Neural cell (in vitro differentiated cells): ENCODE measurements around the gene ZNF394. TPM values are rescaled to one million over a fixed set of nuclear protein-coding genes. Genes with fewer than 3 reads are reported as not detected.

ENCODE experiments used
- H2AFZ ChIP-seq: fragments of 200-600, 300-800 bp; sonication (generic), shearing (Covaris generic); 2 replicates; pipeline ENCODE4 v1.6.0; 2014; ENCODE audit warnings: low read depth, mild to moderate bottlenecking, antibody characterized with exemption, low read length, moderate library complexity
- H3F3A ChIP-seq: fragments of 200-600 bp; shearing (Covaris generic); 2 replicates; pipeline ENCODE4 v1.6.1; 2016; ENCODE audit warnings: mild to moderate bottlenecking, moderate library complexity, mixed read lengths, antibody characterized with exemption, low read length; ENCODE audit not compliant: insufficient read depth, poor library complexity, severe bottlenecking
- H3K27ac ChIP-seq: fragments of 200-600, 300-800 bp; sonication (generic), shearing (Covaris generic); 2 replicates; pipeline ENCODE4 v1.5.1; 2014; ENCODE audit warnings: mild to moderate bottlenecking, low read length, moderate library complexity
- H3K27me3 ChIP-seq: fragments of 300-800, 200-600 bp; sonication (generic), shearing (Covaris generic); 2 replicates; pipeline ENCODE4 v1.6.0; 2014; ENCODE audit warnings: mild to moderate bottlenecking, low read depth, low read length, moderate library complexity; ENCODE audit not compliant: insufficient read depth
- H3K36me3 ChIP-seq: fragments of 300-800, 200-600 bp; sonication (generic), shearing (Covaris generic); 2 replicates; pipeline ENCODE4 v1.5.1; 2014; ENCODE audit warnings: mild to moderate bottlenecking, antibody characterized with exemption, low read length, moderate library complexity; ENCODE audit not compliant: insufficient read depth
- H3K4me2 ChIP-seq: fragments of 300-800, 200-600 bp; sonication (generic), shearing (Covaris generic); 2 replicates; pipeline ENCODE4 v1.6.0; 2014; ENCODE audit warnings: mild to moderate bottlenecking, low read length
- H3K4me3 ChIP-seq: fragments of 300-800, 200-600 bp; sonication (generic), shearing (Covaris generic); 2 replicates; pipeline ENCODE4 v1.5.1; 2014; ENCODE audit warnings: mild to moderate bottlenecking, low read length, moderate library complexity
- H3K79me2 ChIP-seq: fragments of 200-600 bp; shearing (Covaris generic); replicated peaks from 2 replicates; pipeline ENCODE4 v1.6.0; 2014; ENCODE audit warnings: mild to moderate bottlenecking, low read length, moderate library complexity; ENCODE audit not compliant: insufficient read depth
- H3K9ac ChIP-seq: fragments of 300-800, 200-600 bp; sonication (generic), shearing (Covaris generic); 2 replicates; pipeline ENCODE4 v1.6.1; 2016; ENCODE audit warnings: mild to moderate bottlenecking, low read length, mixed read lengths
- H3K9me2 ChIP-seq: fragments of 200-600 bp; shearing (Covaris generic); 2 replicates; pipeline ENCODE4 v1.6.1; 2016; ENCODE audit warnings: mild to moderate bottlenecking, low read length, mixed read lengths; ENCODE audit not compliant: insufficient read depth
- H3K9me3 ChIP-seq: fragments of 200-600, 300-800 bp; sonication (generic), shearing (Covaris generic); 2 replicates; pipeline ENCODE4 v1.6.1; 2016; ENCODE audit warnings: mild to moderate bottlenecking, mixed run types, low read length, moderate library complexity, mixed read lengths
- H4K20me1 ChIP-seq: fragments of 200-600 bp; shearing (Covaris generic); 2 replicates; pipeline ENCODE4 v1.6.1; 2016; ENCODE audit warnings: mild to moderate bottlenecking, mixed run types; ENCODE audit not compliant: insufficient read depth
- EP300 ChIP-seq: fragments of 450-650 bp; conservative IDR thresholded peaks from 2 replicates; pipeline ENCODE4 v1.6.1; 2014; ENCODE audit warnings: antibody characterized with exemption, mild to moderate bottlenecking, moderate library complexity; ENCODE audit not compliant: poor library complexity, severe bottlenecking
- EZH2 ChIP-seq: fragments of 200-600, 300-800 bp; shearing (Covaris generic), sonication (generic); IDR thresholded peaks from 2 replicates; pipeline ENCODE4 v1.6.1; 2014; ENCODE audit warnings: antibody characterized with exemption, low read length, borderline replicate concordance, mild to moderate bottlenecking; ENCODE audit not compliant: insufficient read depth, poor library complexity, severe bottlenecking
- MXI1 ChIP-seq: fragments of 450-650 bp; conservative IDR thresholded peaks from 2 replicates; pipeline ENCODE4 v1.6.1; 2014; ENCODE audit warnings: antibody characterized with exemption, mild to moderate bottlenecking; ENCODE audit not compliant: poor library complexity, severe bottlenecking
- POLR2AphosphoS5 ChIP-seq: IDR thresholded peaks from 2 replicates; pipeline ENCODE4 v1.6.1; 2012
- RAD21 ChIP-seq: fragments of 450-650 bp; conservative IDR thresholded peaks from 2 replicates; pipeline ENCODE4 v1.6.1; 2014; ENCODE audit warnings: antibody characterized with exemption, mild to moderate bottlenecking, moderate library complexity
- SMC3 ChIP-seq: fragments of 450-650 bp; conservative IDR thresholded peaks from 2 replicates; pipeline ENCODE4 v1.6.1; 2014; ENCODE audit warnings: antibody characterized with exemption, mild to moderate bottlenecking, moderate library complexity; ENCODE audit not compliant: poor library complexity
- TAF1 ChIP-seq: IDR thresholded peaks from 2 replicates; pipeline ENCODE4 v1.6.1; 2012; ENCODE audit warnings: low read depth
- polyA plus RNA-seq: library from polyadenylated mRNA; depleted of rRNA; stranded (reverse); fragments of >200 nt; gene quantifications from 2 replicates; pipeline ENCODE4 v1.2.3, GENCODE V29; 2014
- TF ChIP-seq, protein P1 (sequence below): fragments of 450-650 bp; IDR thresholded peaks from 2 replicates; pipeline ENCODE4 v1.5.1; 2014; ENCODE audit warnings: antibody characterized with exemption, mild to moderate bottlenecking, moderate library complexity; ENCODE audit not compliant: poor library complexity, severe bottlenecking
- TF ChIP-seq, protein P2 (sequence below): IDR thresholded peaks from 2 replicates; pipeline ENCODE4 v1.6.1; 2012; ENCODE audit warnings: borderline replicate concordance

The ZNF394 gene
- polyA plus RNA-seq, 1 donor from 2014 or later, result 9.5 TPM

DNA sequence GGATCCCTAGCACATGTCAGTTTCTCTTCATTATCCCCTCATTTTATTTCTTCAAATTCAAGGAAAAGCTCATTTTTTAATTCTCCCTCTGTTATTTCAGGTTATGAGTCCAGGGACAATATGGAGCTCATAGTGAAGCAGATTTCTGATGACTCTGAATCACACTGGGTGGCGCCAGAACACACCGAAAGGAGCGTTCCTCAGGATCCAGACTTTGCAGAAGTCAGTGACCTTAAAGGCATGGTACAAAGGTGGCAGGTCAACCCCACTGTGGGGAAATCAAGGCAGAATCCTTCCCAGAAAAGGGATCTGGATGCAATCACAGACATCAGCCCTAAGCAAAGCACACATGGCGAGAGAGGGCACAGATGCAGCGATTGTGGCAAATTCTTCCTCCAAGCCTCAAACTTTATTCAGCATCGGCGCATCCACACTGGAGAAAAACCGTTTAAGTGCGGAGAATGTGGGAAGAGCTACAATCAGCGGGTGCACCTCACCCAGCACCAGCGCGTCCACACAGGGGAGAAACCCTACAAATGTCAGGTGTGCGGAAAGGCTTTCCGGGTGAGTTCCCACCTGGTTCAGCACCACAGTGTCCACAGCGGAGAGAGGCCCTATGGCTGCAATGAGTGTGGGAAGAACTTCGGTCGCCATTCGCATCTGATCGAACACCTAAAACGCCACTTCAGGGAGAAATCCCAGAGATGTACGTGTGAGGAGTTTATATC is 25.8 kb upstream of the ZNF394 start:
- H3K4me3 ChIP-seq, result no peak overlapping the region
- H4K20me1 ChIP-seq, result no peaks in the 10 kb centered on the region
- H3K9ac ChIP-seq, result no peak overlapping the region
- peak; percentile 56 for TF ChIP-seq RAD21
- peak; percentile 33 for TF ChIP-seq SMC3
- no peak for TF ChIP-seq MXI1
- TF ChIP-seq, protein P1, sequence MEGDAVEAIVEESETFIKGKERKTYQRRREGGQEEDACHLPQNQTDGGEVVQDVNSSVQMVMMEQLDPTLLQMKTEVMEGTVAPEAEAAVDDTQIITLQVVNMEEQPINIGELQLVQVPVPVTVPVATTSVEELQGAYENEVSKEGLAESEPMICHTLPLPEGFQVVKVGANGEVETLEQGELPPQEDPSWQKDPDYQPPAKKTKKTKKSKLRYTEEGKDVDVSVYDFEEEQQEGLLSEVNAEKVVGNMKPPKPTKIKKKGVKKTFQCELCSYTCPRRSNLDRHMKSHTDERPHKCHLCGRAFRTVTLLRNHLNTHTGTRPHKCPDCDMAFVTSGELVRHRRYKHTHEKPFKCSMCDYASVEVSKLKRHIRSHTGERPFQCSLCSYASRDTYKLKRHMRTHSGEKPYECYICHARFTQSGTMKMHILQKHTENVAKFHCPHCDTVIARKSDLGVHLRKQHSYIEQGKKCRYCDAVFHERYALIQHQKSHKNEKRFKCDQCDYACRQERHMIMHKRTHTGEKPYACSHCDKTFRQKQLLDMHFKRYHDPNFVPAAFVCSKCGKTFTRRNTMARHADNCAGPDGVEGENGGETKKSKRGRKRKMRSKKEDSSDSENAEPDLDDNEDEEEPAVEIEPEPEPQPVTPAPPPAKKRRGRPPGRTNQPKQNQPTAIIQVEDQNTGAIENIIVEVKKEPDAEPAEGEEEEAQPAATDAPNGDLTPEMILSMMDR, result peak; percentile 52
- H3K9me3 ChIP-seq, result no peaks in the 10 kb centered on the region
- H3K4me2 ChIP-seq, result no peak overlapping the region
- no peak overlapping the region for H2AFZ ChIP-seq
- no peaks in the 10 kb centered on the region for H3K79me2 ChIP-seq
- peaks cover 8% of the 10 kb centered on the region for H3K36me3 ChIP-seq
- no peak overlapping the region for H3K27ac ChIP-seq
- H3K9me2 ChIP-seq, result no peaks in the 10 kb centered on the region
- no peaks in the 10 kb centered on the region for H3K27me3 ChIP-seq
- no peaks in the 10 kb centered on the region for H3F3A ChIP-seq

DNA sequence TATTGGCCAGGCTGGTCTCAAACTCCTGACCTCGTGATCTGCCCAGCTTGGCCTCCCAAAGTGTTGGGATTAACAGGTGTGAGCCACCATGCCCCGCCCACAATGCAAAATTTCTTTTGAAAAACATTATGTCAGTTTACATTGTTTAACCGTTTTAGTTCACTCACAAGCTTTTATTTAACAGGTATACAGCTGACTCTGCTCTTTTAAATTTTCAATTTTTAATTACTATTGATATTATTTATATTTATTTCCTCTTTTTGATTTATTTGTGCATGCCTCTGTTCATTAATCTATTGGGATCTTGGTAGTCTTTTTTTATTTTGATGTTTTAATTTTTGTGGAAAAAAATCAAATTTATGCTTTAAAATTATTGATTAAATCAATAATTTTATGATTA is 21.3 kb upstream of the ZNF394 start:
- no peak overlapping the region for H3K27ac ChIP-seq
- no peaks in the 10 kb centered on the region for H3K36me3 ChIP-seq
- no peak overlapping the region for H2AFZ ChIP-seq

More for the DNA sequence above, 21.3 kb upstream of the ZNF394 start:
- H3K9me2 ChIP-seq, result no peaks in the 10 kb centered on the region
- TF ChIP-seq POLR2AphosphoS5, result no peak
- no peak for TF ChIP-seq RAD21
- no peak for TF ChIP-seq TAF1
- TF ChIP-seq MXI1, result no peak
- no peak for TF ChIP-seq SMC3
- TF ChIP-seq, protein P2, sequence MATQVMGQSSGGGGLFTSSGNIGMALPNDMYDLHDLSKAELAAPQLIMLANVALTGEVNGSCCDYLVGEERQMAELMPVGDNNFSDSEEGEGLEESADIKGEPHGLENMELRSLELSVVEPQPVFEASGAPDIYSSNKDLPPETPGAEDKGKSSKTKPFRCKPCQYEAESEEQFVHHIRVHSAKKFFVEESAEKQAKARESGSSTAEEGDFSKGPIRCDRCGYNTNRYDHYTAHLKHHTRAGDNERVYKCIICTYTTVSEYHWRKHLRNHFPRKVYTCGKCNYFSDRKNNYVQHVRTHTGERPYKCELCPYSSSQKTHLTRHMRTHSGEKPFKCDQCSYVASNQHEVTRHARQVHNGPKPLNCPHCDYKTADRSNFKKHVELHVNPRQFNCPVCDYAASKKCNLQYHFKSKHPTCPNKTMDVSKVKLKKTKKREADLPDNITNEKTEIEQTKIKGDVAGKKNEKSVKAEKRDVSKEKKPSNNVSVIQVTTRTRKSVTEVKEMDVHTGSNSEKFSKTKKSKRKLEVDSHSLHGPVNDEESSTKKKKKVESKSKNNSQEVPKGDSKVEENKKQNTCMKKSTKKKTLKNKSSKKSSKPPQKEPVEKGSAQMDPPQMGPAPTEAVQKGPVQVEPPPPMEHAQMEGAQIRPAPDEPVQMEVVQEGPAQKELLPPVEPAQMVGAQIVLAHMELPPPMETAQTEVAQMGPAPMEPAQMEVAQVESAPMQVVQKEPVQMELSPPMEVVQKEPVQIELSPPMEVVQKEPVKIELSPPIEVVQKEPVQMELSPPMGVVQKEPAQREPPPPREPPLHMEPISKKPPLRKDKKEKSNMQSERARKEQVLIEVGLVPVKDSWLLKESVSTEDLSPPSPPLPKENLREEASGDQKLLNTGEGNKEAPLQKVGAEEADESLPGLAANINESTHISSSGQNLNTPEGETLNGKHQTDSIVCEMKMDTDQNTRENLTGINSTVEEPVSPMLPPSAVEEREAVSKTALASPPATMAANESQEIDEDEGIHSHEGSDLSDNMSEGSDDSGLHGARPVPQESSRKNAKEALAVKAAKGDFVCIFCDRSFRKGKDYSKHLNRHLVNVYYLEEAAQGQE, result no peak
- no peak for TF ChIP-seq EP300
- TF ChIP-seq EZH2, result no peak
- TF ChIP-seq, protein P1, result no peak
- H3K79me2 ChIP-seq, result no peaks in the 10 kb centered on the region
- H3K9me3 ChIP-seq, result no peaks in the 10 kb centered on the region
- no peak overlapping the region for H3K9ac ChIP-seq
- no peaks in the 10 kb centered on the region for H3F3A ChIP-seq
- H3K4me2 ChIP-seq, result no peak overlapping the region
- no peak overlapping the region for H3K4me3 ChIP-seq
- H4K20me1 ChIP-seq, result no peaks in the 10 kb centered on the region
- H3K27me3 ChIP-seq, result no peaks in the 10 kb centered on the region
